ENCODE measurements around the gene RPP25L. TPM values are rescaled to one million over a fixed set of nuclear protein-coding genes. Genes with fewer than 3 reads are reported as not detected.

RPP25L gene
- total RNA-seq, 1 experiment from 2014 or later, result 24.5 TPM

GRCh38 chr9:34576597-34577399 is 35.1 kb downstream of the RPP25L start:
- Mint-ChIP-seq H3K27me3 (ENCODE audit: low read depth) (peaks cover 61% of the 10 kb centered on the region), H3K4me1 (peaks cover 48% of the 10 kb centered on the region), H3K4me3 (peak overlapping the region; percentile 77), H3K9me3 (no peaks in the 10 kb centered on the region), H3K36me3 (no peaks in the 10 kb centered on the region), H3K27ac (no peak overlapping the region)
- ATAC-seq (peak; percentile 46), DNase-seq (ENCODE audit: low spot score) (peak; percentile 69)
- POLR2A ChIA-PET, result interaction anchor here (1.6 kb wide), 1 partner anchor 14 kb away, joined by 6 read pairs; no protein-coding TSS in a partner anchor
- CTCF ChIA-PET, result interaction anchor here (0.8 to 7.4 kb wide), 10 partner anchors 12 to 173 kb away, joined by 4 to 109 read pairs (median 18); partner anchors contain the start of genes CNTFR and DCTN3
- no peak for TF ChIP-seq ATF3 (CRISPR knock-in tag; conservative IDR thresholded peaks at IDR 0.05)
- no peak for TF ChIP-seq ZNF532 (CRISPR knock-in tag; IDR thresholded peaks at IDR 0.05; ENCODE audit: borderline replicate concordance)
- no peak for TF ChIP-seq SOX15 (CRISPR knock-in tag; IDR thresholded peaks at IDR 0.05)
- no peak for TF ChIP-seq ZNF416 (CRISPR knock-in tag; IDR thresholded peaks at IDR 0.05)
- no peak for TF ChIP-seq MYBL2 (CRISPR knock-in tag; IDR thresholded peaks at IDR 0.05)
- TF ChIP-seq ZMAT4 (CRISPR knock-in tag; IDR thresholded peaks at IDR 0.05), result no peak
- TF ChIP-seq ZNF671 (CRISPR knock-in tag; IDR thresholded peaks at IDR 0.05), result no peak
- no peak for TF ChIP-seq FOXK1 (CRISPR knock-in tag; IDR thresholded peaks at IDR 0.05)
- no peak for TF ChIP-seq ZNF121 (CRISPR knock-in tag; IDR thresholded peaks at IDR 0.05)
- TF ChIP-seq CDX4 (CRISPR knock-in tag; IDR thresholded peaks at IDR 0.05; ENCODE audit: borderline replicate concordance), result no peak
- no peak for TF ChIP-seq AFF4 (CRISPR knock-in tag; IDR thresholded peaks at IDR 0.05; ENCODE audit: borderline replicate concordance)
- no peak for TF ChIP-seq GRHL2 (CRISPR knock-in tag; IDR thresholded peaks at IDR 0.05; ENCODE audit: insufficient replicate concordance, severe bottlenecking)
- no peak for TF ChIP-seq NR3C1 (CRISPR knock-in tag; conservative IDR thresholded peaks at IDR 0.05; ENCODE audit: low read depth)
- TF ChIP-seq ZNF512 (CRISPR knock-in tag; IDR thresholded peaks at IDR 0.05; ENCODE audit: borderline replicate concordance), result no peak
- TF ChIP-seq FOXJ3 (CRISPR knock-in tag; IDR thresholded peaks at IDR 0.05; ENCODE audit: borderline replicate concordance), result no peak
